Measurements from ENCODE around the gene KRT36. TPM values are rescaled to one million over a fixed set of nuclear protein-coding genes. Genes with fewer than 3 reads are reported as not detected.
A peak's percentile ranks its signal among the peaks of the same experiment; 100 is the strongest.

The KRT36 gene
- total RNA-seq, 1 donor from 2014 or later, result not detected

DNA sequence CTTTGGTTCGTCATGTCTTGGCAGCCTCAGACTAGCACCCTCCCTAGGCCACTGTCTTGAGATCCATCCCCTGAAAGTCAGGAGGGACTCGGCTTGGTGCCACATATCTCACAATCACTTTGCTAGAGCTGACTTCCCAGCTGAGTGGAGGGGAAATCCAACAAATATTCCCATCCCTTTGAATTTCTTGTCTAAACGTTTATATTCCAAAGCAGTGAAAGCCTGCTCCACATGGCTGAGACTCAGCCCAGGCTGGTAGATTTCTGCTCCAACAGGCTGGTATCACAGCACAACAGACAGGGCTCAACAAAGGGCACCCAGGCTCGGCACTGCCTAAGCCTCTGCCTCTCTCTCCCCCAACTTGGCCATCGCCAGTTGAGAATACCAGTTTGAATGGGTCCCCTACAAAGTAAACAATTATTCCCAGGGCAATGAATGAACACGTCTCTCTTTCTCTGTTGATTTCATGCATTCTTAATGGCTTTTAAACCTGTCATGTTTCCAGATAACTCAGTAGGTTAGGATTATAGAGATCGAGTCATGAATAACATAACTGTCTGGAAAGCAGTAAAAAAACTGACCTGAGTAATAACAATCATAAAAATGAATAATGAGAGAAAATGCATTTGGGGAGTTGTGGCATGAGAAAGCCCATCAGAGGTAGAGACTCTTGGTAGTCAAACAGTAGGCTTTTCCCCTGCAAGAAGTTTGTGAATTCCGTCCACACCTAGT lies 14.7 kb upstream of the KRT36 start:
- H3K27me3 Mint-ChIP-seq (ENCODE audit: low read depth), result no peaks in the 10 kb centered on the region
- no peak overlapping the region for H3K4me3 Mint-ChIP-seq (ENCODE audit: low read depth)
- intact Hi-C loops (cut with micrococcal nuclease), result no loop called here
- H3K9me3 Mint-ChIP-seq, result no peaks in the 10 kb centered on the region
- no peaks in the 10 kb centered on the region for H3K36me3 Mint-ChIP-seq (ENCODE audit: low read depth)
- DNase-seq (ENCODE audit: low spot score), result no peak
- no peak overlapping the region for H3K27ac Mint-ChIP-seq
- peaks cover 2% of the 10 kb centered on the region for H3K4me1 Mint-ChIP-seq (ENCODE audit: low read depth)

DNA sequence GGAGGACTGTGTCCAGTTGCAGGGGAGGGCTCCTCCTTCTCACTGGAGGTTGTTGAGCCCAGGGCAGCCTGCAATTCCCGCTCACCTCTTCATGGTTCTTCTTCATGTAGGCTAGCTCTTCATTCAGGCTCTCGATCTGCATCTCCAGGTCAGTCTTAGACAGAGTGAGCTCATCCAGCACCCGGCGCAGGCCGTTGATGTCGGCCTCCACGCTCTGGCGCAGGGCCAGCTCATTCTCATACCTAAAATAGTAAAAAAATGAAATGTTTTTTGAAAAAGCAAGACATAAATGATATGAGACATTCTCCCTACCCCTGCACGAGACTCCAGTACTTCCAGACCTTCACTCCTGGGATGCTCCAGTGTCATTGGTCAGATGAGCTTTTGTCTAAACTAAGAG lies 13.5 kb upstream of the KRT36 start:
- intact Hi-C loops (cut with micrococcal nuclease), result no loop called here
- Mint-ChIP-seq H3K4me1 (ENCODE audit: low read depth) (peaks cover 2% of the 10 kb centered on the region), H3K27ac (no peak overlapping the region), H3K36me3 (ENCODE audit: low read depth) (no peaks in the 10 kb centered on the region), H3K27me3 (ENCODE audit: low read depth) (no peaks in the 10 kb centered on the region), H3K4me3 (ENCODE audit: low read depth) (no peak overlapping the region), H3K9me3 (no peaks in the 10 kb centered on the region)
- no peak for DNase-seq (ENCODE audit: low spot score)

DNA sequence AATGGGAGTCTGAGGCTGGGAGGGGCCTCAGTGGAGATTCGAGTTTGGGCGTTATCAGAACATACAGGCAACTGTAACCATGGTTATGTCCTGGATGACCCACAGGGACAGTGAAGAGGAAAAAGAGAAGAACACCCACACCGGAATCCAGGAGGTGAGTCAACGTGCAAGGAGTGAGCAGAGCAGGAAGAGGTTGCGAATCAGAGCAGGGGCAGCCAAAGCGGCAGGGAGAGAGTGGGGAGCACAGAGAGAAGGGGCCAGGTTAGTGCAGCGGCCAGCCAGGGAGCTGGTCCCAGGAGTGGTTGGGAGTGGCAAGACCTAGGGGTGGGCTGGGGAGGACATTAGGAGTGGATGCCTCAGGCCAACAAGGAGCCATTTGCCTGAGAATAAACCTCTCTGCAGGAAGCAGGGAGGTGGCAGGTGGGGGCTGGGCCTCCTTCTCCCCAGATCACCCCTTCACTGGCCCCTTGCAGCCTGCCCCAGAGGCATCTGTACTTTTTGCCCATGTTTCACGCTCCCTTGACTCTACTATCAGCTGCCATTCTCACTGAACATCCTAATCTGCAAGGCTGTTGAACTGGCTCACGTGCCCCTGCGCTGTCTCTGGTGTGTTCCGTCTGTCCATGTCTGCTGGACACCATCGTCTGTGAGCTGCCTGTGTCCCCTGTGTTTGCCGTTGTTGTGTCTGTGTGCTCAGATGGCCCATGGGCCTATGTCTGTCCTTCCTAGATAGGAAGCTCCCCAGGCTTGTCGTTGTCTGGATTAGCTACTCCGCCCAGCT lies 10.6 kb upstream of the KRT36 start:
- no peaks in the 10 kb centered on the region for H3K9me3 Mint-ChIP-seq
- intact Hi-C loops (cut with micrococcal nuclease), result no loop called here
- no peak overlapping the region for H3K4me3 Mint-ChIP-seq (ENCODE audit: low read depth)
- DNase-seq (ENCODE audit: low spot score), result no peak
- peaks cover 7% of the 10 kb centered on the region for H3K4me1 Mint-ChIP-seq (ENCODE audit: low read depth)
- no peaks in the 10 kb centered on the region for H3K36me3 Mint-ChIP-seq (ENCODE audit: low read depth)
- no peak overlapping the region for H3K27ac Mint-ChIP-seq
- H3K27me3 Mint-ChIP-seq (ENCODE audit: low read depth), result no peaks in the 10 kb centered on the region

GRCh38 chr17:41499714-41500113 lies 10.0 kb upstream of the KRT36 start:
- Mint-ChIP-seq H3K36me3 (ENCODE audit: low read depth) (no peaks in the 10 kb centered on the region), H3K27me3 (ENCODE audit: low read depth) (no peaks in the 10 kb centered on the region), H3K27ac (no peak overlapping the region), H3K9me3 (no peaks in the 10 kb centered on the region), H3K4me3 (ENCODE audit: low read depth) (no peak overlapping the region), H3K4me1 (ENCODE audit: low read depth) (peaks cover 7% of the 10 kb centered on the region)
- intact Hi-C loops (cut with micrococcal nuclease), result no loop called here
- no peak for DNase-seq (ENCODE audit: low spot score)

DNA sequence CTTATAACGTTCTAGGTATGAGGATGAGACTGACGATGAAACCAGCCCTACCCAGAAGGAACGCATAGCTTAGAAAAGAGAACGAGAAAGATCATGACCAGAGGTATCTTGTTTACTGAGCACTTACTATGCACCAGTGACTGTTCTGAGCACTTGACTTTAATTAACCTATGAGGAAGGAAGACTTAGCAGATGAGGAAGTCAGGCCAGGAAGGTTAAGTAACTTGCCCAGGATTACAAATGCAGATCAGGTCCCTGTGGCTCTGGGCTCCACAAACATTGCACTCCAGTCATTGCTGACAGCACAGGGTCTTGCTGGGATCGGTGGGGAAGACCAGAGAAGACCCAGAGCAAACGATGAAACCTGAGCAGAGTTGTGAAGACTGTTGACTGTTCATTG lies 8.6 kb upstream of the KRT36 start:
- Mint-ChIP-seq H3K9me3 (no peaks in the 10 kb centered on the region), H3K27me3 (ENCODE audit: low read depth) (no peaks in the 10 kb centered on the region), H3K27ac (no peak overlapping the region), H3K36me3 (ENCODE audit: low read depth) (no peaks in the 10 kb centered on the region), H3K4me1 (ENCODE audit: low read depth) (peaks cover 7% of the 10 kb centered on the region), H3K4me3 (ENCODE audit: low read depth) (no peak overlapping the region)
- intact Hi-C loops (cut with micrococcal nuclease), result no loop called here
- DNase-seq (ENCODE audit: low spot score), result no peak

GRCh38 chr17:41496803-41497484 lies 7.2 kb upstream of the KRT36 start:
- H3K4me3 Mint-ChIP-seq (ENCODE audit: low read depth), result no peak overlapping the region
- no peaks in the 10 kb centered on the region for H3K9me3 Mint-ChIP-seq
- intact Hi-C loops (cut with micrococcal nuclease), result no loop called here

GRCh38 chr17:41494524-41494923 lies 4.8 kb upstream of the KRT36 start:
- DNase-seq (ENCODE audit: low spot score), result no peak
- intact Hi-C loops (cut with micrococcal nuclease), result no loop called here
- no peak overlapping the region for H3K4me3 Mint-ChIP-seq (ENCODE audit: low read depth)
- peaks cover 5% of the 10 kb centered on the region for H3K4me1 Mint-ChIP-seq (ENCODE audit: low read depth)
- no peaks in the 10 kb centered on the region for H3K27me3 Mint-ChIP-seq (ENCODE audit: low read depth)
- H3K9me3 Mint-ChIP-seq, result no peaks in the 10 kb centered on the region
- H3K36me3 Mint-ChIP-seq (ENCODE audit: low read depth), result no peaks in the 10 kb centered on the region
- no peak overlapping the region for H3K27ac Mint-ChIP-seq

More at GRCh38 chr17:41496803-41497484, 7.2 kb upstream of the KRT36 start:
- Mint-ChIP-seq H3K27ac (no peak overlapping the region), H3K4me1 (ENCODE audit: low read depth) (peaks cover 7% of the 10 kb centered on the region), H3K27me3 (ENCODE audit: low read depth) (no peaks in the 10 kb centered on the region), H3K36me3 (ENCODE audit: low read depth) (no peaks in the 10 kb centered on the region)
- peak; percentile 61 for DNase-seq (ENCODE audit: low spot score)

GRCh38 chr17:41492771-41493170 lies 3.1 kb upstream of the KRT36 start:
- no peak for DNase-seq (ENCODE audit: low spot score)
- H3K27ac Mint-ChIP-seq, result no peak overlapping the region
- H3K4me1 Mint-ChIP-seq (ENCODE audit: low read depth), result peaks cover 5% of the 10 kb centered on the region
- H3K4me3 Mint-ChIP-seq (ENCODE audit: low read depth), result no peak overlapping the region
- intact Hi-C loops (cut with micrococcal nuclease), result no loop called here
- H3K36me3 Mint-ChIP-seq (ENCODE audit: low read depth), result no peaks in the 10 kb centered on the region
- H3K27me3 Mint-ChIP-seq (ENCODE audit: low read depth), result no peaks in the 10 kb centered on the region
- no peaks in the 10 kb centered on the region for H3K9me3 Mint-ChIP-seq

DNA sequence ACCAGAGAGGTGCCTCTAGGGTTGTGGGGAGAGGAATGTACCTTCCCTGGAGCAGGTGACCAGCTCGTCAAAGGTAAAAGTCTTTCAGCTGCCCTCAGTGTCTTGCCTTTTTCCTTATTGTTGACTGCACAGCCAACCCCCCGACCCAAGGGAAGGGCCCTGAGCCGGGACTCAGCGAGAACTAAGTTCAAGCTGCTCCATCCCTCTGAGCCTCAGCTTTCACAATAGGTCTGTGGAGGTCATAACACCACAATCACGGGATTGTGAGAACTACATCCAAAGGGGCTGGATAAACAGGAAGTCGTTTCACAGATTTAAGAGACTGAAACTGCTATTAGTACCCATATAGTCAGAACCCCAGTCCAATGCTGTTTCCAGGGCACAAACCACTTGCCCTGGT lies 2.6 kb upstream of the KRT36 start:
- no peak for DNase-seq (ENCODE audit: low spot score)
- Mint-ChIP-seq H3K4me1 (ENCODE audit: low read depth) (peaks cover 5% of the 10 kb centered on the region), H3K27ac (no peak overlapping the region), H3K27me3 (ENCODE audit: low read depth) (no peaks in the 10 kb centered on the region), H3K9me3 (no peaks in the 10 kb centered on the region), H3K36me3 (ENCODE audit: low read depth) (no peaks in the 10 kb centered on the region), H3K4me3 (ENCODE audit: low read depth) (no peak overlapping the region)
- intact Hi-C loops (cut with micrococcal nuclease), result no loop called here

- no peak for DNase-seq (ENCODE audit: low spot score)
- Mint-ChIP-seq H3K9me3 (no peaks in the 10 kb centered on the region), H3K4me1 (ENCODE audit: low read depth) (no peaks in the 10 kb centered on the region), H3K4me3 (ENCODE audit: low read depth) (no peak overlapping the region), H3K36me3 (ENCODE audit: low read depth) (no peaks in the 10 kb centered on the region), H3K27ac (no peak overlapping the region), H3K27me3 (ENCODE audit: low read depth) (no peaks in the 10 kb centered on the region)
- intact Hi-C loops (cut with micrococcal nuclease), result no loop called here
These were observed 1.8 kb upstream of the KRT36 start for GRCh38 chr17:41491476-41491875.

- Mint-ChIP-seq H3K27ac (no peak overlapping the region), H3K36me3 (ENCODE audit: low read depth) (no peaks in the 10 kb centered on the region), H3K4me1 (ENCODE audit: low read depth) (no peaks in the 10 kb centered on the region), H3K9me3 (no peaks in the 10 kb centered on the region), H3K27me3 (ENCODE audit: low read depth) (no peaks in the 10 kb centered on the region), H3K4me3 (ENCODE audit: low read depth) (no peak overlapping the region)
- intact Hi-C loops (cut with micrococcal nuclease), result loop anchor here (5.0 kb wide), 2 partner anchors 57 to 172 kb away; no protein-coding TSS in a partner anchor
- no peak for DNase-seq (ENCODE audit: low spot score)
These were observed 585 bp upstream of the KRT36 start for GRCh38 chr17:41490000-41490990.
